ENCODE measurements around the gene EXOC4. TPM values are rescaled to one million over a fixed set of nuclear protein-coding genes. Genes with fewer than 3 reads are reported as not detected.

EXOC4 gene
- total and polyA plus RNA-seq, 2 of the 8 experiments (the other 6 are each of a cell fraction or from before 2014, with no cell fraction given), result 27.0 to 67.3 TPM

DNA sequence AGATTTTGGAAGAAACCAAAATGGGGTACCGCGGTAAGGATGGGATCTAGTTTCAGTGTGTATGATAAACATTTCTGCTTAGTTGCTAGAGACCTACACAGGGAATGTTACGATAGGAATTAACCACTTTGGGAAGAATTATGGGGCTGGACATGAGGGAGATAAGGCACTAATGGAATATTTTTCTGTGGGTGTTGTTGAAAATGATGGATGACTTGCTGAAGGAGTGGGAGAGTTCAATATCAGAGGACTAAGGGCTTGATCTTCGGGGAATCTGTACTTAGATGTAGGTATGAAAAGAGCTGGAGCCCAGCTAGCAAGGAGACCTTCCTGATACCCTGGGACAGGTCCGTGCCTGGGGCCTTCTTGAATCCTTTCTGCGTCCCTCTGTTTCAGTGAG is 303.7 kb downstream of the EXOC4 start:
- no peaks in the 10 kb centered on the region; the same call in 1 of the 2 replicates for H3K23me2 ChIP-seq (ENCODE audit: low read depth, low read length)
- no peak overlapping the region for H2BK12ac ChIP-seq (ENCODE audit: low read depth, low read length)
- H3K9me3 ChIP-seq (ENCODE audit: insufficient read depth in 2 of 2, low read depth in 1 of 2, low read length in 1 of 2), result no peaks in the 10 kb centered on the region
- no peaks in the 10 kb centered on the region for H3K36me3 ChIP-seq (ENCODE audit: control insufficient read depth in 2 of 4, insufficient read depth in 4 of 4, low read length in 3 of 4)
- H2BK20ac ChIP-seq (ENCODE audit: low read length), result no peak overlapping the region
- no peaks in the 10 kb centered on the region for H4K20me1 ChIP-seq (replicated peaks in 1 of 2; ENCODE audit: control insufficient read depth in 1 of 2, insufficient read depth in 2 of 2, low read length in 2 of 2)
- ChIA-PET CTCF (ENCODE audit: partially characterized antibody) (interaction anchor here (1.0 to 1.6 kb wide), 2 partner anchors 8 to 58 kb away, joined by 3 to 6 read pairs; no protein-coding TSS in a partner anchor), POLR2A (ENCODE audit: partially characterized antibody) (no interaction called here)
- no peak overlapping the region for H2AFZ ChIP-seq (ENCODE audit: low read length)
- H3K56ac ChIP-seq (replicated peaks; ENCODE audit: insufficient read length, low read depth, low read length), result no peak overlapping the region
- no peaks in the 10 kb centered on the region for H3K79me2 ChIP-seq (ENCODE audit: control insufficient read depth in 1 of 2, insufficient read depth in 2 of 2, low read length in 2 of 2)
- no peak overlapping the region for H2BK5ac ChIP-seq (ENCODE audit: low read depth, low read length)
- H3K4me1 ChIP-seq (replicated peaks in 1 of 4; ENCODE audit: control insufficient read depth in 3 of 4, insufficient read depth in 4 of 4, low read length in 3 of 4), result peaks cover 0 to 3% (median 0%) of the 10 kb centered on the region in 4 experiments; a peak in 2 of 7 replicates
- H2BK15ac ChIP-seq (ENCODE audit: low read length), result no peak overlapping the region
- no peak overlapping the region for H3K4me3 ChIP-seq (ENCODE audit: extremely low read depth in 1 of 4, insufficient read depth in 2 of 4, low read depth in 3 of 4, low read length in 4 of 4)
- H3K14ac ChIP-seq (ENCODE audit: insufficient read length), result no peak overlapping the region
- H3K27me3 ChIP-seq (replicated peaks in 1 of 4; ENCODE audit: control insufficient read depth in 3 of 4, extremely low read depth in 1 of 4, insufficient read depth in 3 of 4, low read length in 3 of 4), result no peaks in the 10 kb centered on the region
- H3K9ac ChIP-seq (replicated peaks in 1 of 4; ENCODE audit: extremely low read depth in 1 of 4, low read depth in 3 of 4, low read length in 3 of 4), result no peak overlapping the region
- no peak overlapping the region for H3K27ac ChIP-seq (ENCODE audit: low read depth, low read length)
- H4K91ac ChIP-seq (replicated peaks; ENCODE audit: insufficient read length, low read length), result no peak overlapping the region
- H3K18ac ChIP-seq (ENCODE audit: extremely low read depth, low read length), result no peak overlapping the region
- no peak overlapping the region for H4K5ac ChIP-seq (ENCODE audit: insufficient read length, low read depth, low read length)
- TF ChIP-seq HDAC2 (IDR thresholded peaks at IDR 0.05; ENCODE audit: borderline replicate concordance in 1 of 2, low read depth in 2 of 2, low read length in 2 of 2) (no peak), YY1 (IDR thresholded peaks at IDR 0.05; ENCODE audit: low read depth, low read length) (no peak), SAP30 (IDR thresholded peaks at IDR 0.05; ENCODE audit: insufficient read depth, insufficient replicate concordance, low read length) (no peak), EZH2 (IDR thresholded peaks at IDR 0.05; ENCODE audit: low read depth, low read length, severe bottlenecking) (no peak), TEAD4 (IDR thresholded peaks at IDR 0.05; ENCODE audit: low read depth, low read length) (no peak), EGR1 (IDR thresholded peaks at IDR 0.05; ENCODE audit: borderline replicate concordance, low read depth, low read length) (no peak)
- no peak overlapping the region for H4K8ac ChIP-seq (ENCODE audit: extremely low read depth, insufficient read depth, low read length)
- H3K4me2 ChIP-seq (ENCODE audit: insufficient read depth in 1 of 2, low read depth in 2 of 2, low read length in 2 of 2), result no peak overlapping the region
- no peak overlapping the region for H2BK120ac ChIP-seq (replicated peaks; ENCODE audit: low read depth, low read length)
- H3K4ac ChIP-seq (replicated peaks; ENCODE audit: insufficient read length, low read depth, low read length), result no peak overlapping the region
- 90% methylated on average over 6 of the region's 6 CpGs; no CpG with 5 or more reads in 1 of the 2 experiments for WGBS, 2 experiments (ENCODE audit: extremely low coverage in 1 of 2, insufficient coverage in 1 of 2, insufficient read length in 1 of 2, insufficient replicate concordance in 2 of 2, low coverage in 1 of 2, low lambda C conversion rate in 2 of 2, missing lambda C conversion rate in 1 of 2)
- FAIRE-seq (no peak), DNase-seq (ENCODE audit: low read depth in 1 of 2, low spot score in 2 of 2) (no peak)
- no peaks in the 10 kb centered on the region for H3K79me1 ChIP-seq (ENCODE audit: low read depth, low read length)
- H3K23ac ChIP-seq (ENCODE audit: insufficient read length), result no peak overlapping the region
- H2AK5ac ChIP-seq (ENCODE audit: low read depth, low read length), result no peak overlapping the region
